ENCODE measurements around the gene STAM. TPM values are rescaled to one million over a fixed set of nuclear protein-coding genes. Genes with fewer than 3 reads are reported as not detected.

STAM gene
- total and polyA plus RNA-seq, 9 of the 15 experiments (the other 6 are each of a cell fraction or from before 2014, with no cell fraction given) = 13.8 to 33.5 (median 26.4) TPM

- no peak for TF ChIP-seq STAT6 (CRISPR knock-in tag; IDR thresholded peaks at IDR 0.05)
- no peak for TF ChIP-seq NCOA2 (IDR thresholded peaks at IDR 0.05; ENCODE audit: partially characterized antibody in 2 of 2)
- no peak for TF ChIP-seq JUNB (CRISPR knock-in tag; conservative IDR thresholded peaks at IDR 0.05)
- no peak for TF ChIP-seq HEY1 (CRISPR knock-in tag; IDR thresholded peaks at IDR 0.05; ENCODE audit: borderline replicate concordance)
- no peak for TF ChIP-seq BRD9 (IDR thresholded peaks at IDR 0.05; ENCODE audit: low read depth, partially characterized antibody)
- TF ChIP-seq CREBBP (IDR thresholded peaks at IDR 0.05; ENCODE audit: low read depth, low read length) = no peak
- no peak for TF ChIP-seq ZEB2 (IDR thresholded peaks at IDR 0.05)
- no peak for TF ChIP-seq HSF4 (CRISPR knock-in tag; IDR thresholded peaks at IDR 0.05; ENCODE audit: borderline replicate concordance)
- TF ChIP-seq ZNF184 (CRISPR knock-in tag; IDR thresholded peaks at IDR 0.05) = no peak
- TF ChIP-seq KLF16 (IDR thresholded peaks at IDR 0.05) = no peak
- TF ChIP-seq FOXK1 (CRISPR knock-in tag; IDR thresholded peaks at IDR 0.05; ENCODE audit: borderline replicate concordance) = no peak
- TF ChIP-seq ELF4 (CRISPR knock-in tag; IDR thresholded peaks at IDR 0.05) = no peak
- no peak for TF ChIP-seq DDX20 (tag; IDR thresholded peaks at IDR 0.05; ENCODE audit: low read depth)
- TF ChIP-seq NONO (IDR thresholded peaks at IDR 0.05; ENCODE audit: low read depth in 2 of 2, low read length in 1 of 2) = no peak
- no peak for TF ChIP-seq ZNF764 (CRISPR knock-in tag; IDR thresholded peaks at IDR 0.05; ENCODE audit: low read depth)
- no peak for TF ChIP-seq UBTF (IDR thresholded peaks at IDR 0.05; ENCODE audit: borderline replicate concordance in 1 of 2, low read depth in 2 of 2, low read length in 2 of 2)
- no peak for TF ChIP-seq POU5F1 (IDR thresholded peaks at IDR 0.05; ENCODE audit: borderline replicate concordance, low read depth, low read length, partially characterized antibody)
- no peak for TF ChIP-seq ZC3H8 (IDR thresholded peaks at IDR 0.05)
- peak; percentile 88; the same call in 1 of the 2 replicates for TF ChIP-seq DEAF1 (CRISPR knock-in tag; IDR thresholded peaks at IDR 0.05)
- TF ChIP-seq SMC3 (conservative IDR thresholded peaks at IDR 0.05; ENCODE audit: insufficient read depth, low read depth, low read length) = peak; percentile 70
These were observed 36.2 kb upstream of the STAM start (continued) for GRCh38 chr10:17607603-17608332.
